ENCODE data around the gene RSPH10B.
"Not testable (repeated sequence)": the region's sequence is repeated elsewhere in the genome, so short reads cannot be mapped to it uniquely, and the experiment has no call there.

RSPH10B gene

DNA sequence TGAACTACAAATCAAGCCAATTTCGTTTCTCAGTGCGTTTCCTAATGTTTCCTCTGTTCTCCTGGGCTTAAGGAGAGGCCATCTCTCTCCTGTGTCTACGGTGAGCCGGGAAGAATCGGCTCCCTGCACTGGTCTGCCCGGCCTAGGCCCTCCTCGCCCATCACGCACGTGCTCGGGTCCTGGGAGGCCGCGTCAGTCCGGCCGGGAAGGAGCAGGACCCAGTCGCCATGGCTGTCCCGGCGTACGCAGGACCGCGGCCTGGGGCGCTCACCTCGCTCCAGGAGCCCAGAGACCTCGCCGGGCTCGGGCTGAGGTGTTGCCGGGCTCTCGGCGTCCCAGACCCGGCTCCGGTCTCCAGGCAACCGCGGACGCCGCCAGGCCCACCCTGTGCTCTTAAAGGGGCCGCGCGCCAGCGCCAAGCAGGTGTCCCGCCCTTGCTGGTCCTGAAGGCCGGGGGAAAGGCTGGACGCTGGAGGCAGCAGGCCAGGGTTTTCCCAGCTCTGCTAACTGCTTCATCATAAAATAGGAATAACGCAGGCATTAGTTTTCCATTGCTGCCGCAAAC, at the start of gene RSPH10B:
RSPH10B (minus strand) TSS at position 343 of the 565 bp plus-strand sequence. CDS start 3,573 bp downstream, outside the sequence.
- DNase-seq (ENCODE audit: low read depth), result not testable (repeated sequence)

DNA sequence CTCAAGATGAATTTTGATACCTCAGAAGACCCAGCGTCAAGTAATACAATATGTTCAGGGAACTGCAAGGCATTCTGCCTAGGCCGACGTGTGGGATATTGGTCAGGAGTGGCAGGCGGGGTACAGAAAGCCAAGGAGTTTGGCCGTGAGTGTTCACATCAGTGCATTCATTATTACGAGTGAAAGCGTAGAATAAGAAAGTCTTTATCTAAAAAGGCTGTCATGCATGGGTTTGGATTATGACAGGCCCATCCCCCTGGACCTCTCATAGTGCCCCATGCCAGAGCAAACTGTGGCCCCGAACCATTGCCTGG, 46.1 kb upstream of the RSPH10B start:
- DNase-seq (ENCODE audit: low read depth), result no peak

DNA sequence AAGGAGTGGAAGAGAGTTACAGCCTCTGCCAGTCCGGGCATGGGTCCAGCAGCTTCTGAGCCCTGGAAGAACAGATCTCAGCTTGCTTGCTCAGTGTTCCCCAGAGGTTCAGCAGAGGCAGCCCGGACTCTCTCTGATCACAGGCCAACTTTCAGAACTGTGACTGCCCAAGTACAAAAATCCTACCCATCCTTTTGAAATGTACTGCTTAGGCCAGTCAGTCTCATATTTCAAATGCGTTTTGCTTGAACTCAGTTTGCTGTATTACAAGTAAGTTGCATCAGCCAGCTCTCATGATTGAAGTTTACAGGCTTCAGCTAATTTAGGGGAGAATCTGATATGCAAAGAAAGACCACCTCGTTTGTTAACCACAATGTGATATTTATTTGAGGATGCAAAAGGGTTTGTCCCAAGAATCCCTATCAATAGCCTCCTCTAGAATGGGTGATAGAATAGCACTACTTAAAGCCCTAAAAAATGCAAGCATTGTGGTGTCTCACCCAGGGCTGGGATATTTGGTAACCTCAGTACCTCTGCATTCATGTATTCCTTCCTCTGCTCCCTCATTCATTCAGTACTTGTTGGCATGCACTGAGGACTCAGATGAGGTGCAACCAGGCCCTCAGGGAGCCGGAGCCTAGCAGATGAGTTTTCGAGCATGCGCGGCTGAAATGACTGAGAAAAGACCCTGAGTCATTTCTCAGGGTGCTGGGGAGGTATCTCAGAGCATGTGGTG, 45.6 kb upstream of the RSPH10B start:
- DNase-seq (ENCODE audit: low read depth), result no peak

DNA sequence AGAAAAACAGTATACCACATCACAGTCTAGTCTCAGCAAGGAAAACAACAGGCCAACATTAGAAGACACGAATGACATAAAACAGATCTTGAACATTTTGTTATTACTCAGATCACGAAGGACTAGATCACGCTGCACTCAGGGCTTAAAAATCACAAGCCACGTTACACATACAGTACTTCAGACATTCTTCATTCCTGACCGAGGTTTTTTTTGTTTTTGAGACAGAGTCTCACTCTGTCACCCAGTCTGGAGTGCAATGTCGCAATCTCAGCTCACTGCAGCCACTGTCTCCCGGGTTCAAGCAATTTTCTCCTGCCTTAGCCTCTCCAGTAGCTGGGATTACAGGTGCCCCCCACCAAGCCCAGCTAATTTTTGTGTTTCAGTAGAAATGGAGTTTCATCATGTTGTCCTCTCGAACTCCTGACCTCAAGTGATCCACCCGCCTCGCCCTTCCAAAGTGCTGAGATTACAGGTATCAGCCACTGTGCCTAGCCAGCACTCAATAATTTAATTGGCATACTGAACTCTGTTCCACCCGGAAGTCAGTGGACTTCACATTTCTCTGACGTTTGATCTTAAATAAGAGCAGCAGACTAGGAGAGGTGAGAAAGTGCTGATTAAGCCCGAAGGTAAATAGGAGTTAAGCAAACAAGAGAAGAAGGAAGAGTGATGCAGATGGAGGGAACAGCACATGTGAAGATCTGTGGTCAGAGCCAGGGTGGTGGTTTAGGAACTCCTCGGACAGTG, 42.0 kb upstream of the RSPH10B start:
- DNase-seq (ENCODE audit: low read depth), result no peak

DNA sequence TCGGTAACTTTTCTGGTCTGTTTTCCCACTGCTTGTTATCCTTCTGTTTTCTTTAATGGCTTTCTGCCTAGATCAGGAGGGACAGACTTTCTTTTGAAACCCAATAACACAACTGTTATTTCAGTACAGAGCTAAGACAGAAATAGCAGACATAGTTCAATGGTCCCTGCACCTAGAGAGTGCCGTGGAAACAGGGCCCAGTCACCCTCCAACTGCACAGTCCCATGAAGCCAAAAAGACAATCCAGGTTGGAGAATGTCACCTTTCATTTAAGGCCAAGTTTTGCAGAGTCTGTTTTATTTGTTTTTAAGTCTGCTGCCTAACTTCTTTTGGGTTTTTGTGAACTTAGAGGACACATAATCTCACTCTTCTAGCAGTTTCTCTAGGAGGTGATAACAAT, 41.1 kb upstream of the RSPH10B start:
- no peak for DNase-seq (ENCODE audit: low read depth)

DNA sequence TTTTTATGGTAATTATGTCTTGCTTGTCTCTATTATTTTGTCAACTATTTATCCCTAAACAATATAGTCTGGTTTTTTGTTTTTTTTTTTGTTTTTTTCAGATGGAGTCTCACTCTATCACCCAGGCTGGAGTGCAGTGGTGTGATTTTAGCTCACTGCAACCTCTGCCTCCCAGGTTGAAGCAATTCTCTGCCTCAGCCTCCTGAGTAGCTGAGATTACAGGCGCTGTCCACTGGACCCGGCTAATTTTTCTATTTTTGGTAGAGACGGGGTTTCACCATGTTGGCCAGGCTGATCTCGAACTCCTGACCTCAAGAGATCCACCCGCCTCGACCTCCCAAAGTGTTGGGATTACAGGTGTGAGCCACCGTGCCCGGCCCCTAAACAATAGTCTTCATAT, 39.9 kb upstream of the RSPH10B start:
- DNase-seq (ENCODE audit: low read depth), result not testable (repeated sequence)

DNA sequence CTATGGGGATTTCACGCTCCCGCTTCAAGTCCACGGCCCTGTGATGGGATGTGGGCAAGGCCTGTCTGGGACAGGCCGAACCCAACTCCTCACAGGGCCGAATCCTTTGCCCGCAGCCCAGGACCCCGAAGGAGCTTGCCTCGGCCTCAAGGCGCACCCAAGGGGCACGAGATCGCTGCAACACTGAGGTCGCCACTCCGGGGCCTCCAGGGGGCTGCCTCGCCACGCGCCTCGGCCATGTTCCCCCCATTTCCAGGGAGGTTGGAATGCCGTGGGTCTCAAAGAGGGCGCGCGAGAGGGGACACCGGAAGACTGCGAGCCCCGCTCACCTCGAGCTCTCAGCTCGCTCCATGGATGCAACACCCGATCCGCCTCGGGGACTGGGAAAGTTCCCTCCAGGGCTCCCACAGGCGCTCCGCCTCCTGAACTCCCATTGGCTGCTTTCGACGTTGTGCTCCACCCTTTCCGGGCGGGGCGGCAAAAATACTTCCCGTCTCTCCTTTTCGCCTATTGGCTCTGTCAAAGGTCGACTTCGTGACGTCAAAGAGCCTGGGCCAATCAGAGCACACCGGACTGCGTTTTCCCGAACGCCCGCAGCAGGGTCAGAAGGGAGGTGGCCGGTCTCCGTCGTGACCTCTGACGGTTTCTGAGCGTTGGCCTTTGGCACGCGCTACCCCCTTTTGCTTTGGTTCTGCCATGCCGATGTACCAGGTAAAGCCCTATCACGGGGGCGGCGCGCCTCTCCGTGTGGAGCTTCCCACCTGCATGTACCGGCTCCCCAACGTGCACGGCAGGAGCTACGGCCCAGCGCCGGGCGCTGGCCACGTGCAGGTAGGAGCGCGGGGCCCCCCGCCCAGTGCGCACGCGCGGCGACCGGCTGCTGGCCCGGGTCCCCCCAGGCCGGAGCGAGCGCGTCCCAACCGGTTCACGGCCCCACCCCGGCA, 38.5 kb upstream of the RSPH10B start, which contains the start of the genes AIMP2 and PMS2:
AIMP2 (plus strand) TSS at position 605 of the 944 bp plus-strand sequence; CDS start at position 697, 92 bp downstream.
PMS2 (minus strand) TSS at position 382 of the 944 bp plus-strand sequence; CDS start at position 352, 30 bp downstream.
- DNase-seq (ENCODE audit: low read depth), result peak; percentile 94

DNA sequence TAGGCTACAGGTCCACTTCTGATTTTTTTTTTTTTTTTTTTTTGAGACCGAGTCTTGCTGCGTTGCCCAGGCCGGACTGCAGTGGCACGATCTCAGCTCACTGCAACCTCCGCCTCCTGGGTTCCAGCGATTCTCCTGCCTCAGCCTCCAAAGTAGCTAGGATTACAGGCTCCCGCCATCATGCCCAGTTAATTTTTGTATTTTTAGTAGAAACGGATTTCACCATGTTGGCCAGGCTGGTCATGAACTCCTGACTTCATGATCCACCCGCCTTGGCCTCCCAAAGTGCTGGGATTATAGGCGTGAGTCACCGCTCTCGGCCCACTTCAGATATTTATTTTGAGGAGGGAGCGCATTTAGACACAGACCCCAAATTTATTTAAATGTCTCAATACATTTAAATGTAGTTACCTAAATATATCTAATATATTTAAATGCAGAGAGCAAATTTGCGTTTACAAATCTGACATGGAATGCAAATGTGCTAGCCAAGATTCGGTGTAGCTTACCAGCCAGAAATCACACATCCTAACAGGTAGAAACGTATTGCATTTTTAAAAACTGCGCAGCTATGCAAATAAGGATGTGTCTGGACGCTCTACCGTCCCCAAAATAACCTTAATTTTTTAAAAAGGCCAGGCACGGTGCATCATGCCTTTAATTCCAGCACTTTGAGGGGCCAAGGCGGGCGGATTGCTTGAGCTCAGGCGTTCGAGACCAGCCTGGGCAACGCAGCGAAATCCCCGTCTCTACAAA, 37.5 kb upstream of the RSPH10B start:
- DNase-seq (ENCODE audit: low read depth), result not testable (repeated sequence)

DNA sequence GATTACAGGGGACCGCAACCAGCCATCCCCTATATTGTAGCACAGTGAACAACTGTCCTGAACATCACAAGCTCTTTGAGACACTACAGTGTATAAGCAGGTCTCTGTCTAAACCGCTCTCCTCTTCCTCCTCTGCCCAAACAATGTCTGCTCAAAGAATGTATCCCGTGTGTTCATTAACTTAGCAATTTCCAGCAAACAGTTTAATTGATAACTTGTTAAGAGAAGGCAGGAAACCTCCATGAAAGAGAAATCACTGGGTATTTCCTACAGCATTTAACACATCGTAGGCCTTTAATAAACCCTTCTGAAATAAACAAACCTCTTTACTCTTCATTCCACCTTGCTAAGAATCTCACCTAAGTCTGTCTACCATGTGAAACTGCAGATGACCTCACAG, 36.9 kb upstream of the RSPH10B start:
- no peak for DNase-seq (ENCODE audit: low read depth)

DNA sequence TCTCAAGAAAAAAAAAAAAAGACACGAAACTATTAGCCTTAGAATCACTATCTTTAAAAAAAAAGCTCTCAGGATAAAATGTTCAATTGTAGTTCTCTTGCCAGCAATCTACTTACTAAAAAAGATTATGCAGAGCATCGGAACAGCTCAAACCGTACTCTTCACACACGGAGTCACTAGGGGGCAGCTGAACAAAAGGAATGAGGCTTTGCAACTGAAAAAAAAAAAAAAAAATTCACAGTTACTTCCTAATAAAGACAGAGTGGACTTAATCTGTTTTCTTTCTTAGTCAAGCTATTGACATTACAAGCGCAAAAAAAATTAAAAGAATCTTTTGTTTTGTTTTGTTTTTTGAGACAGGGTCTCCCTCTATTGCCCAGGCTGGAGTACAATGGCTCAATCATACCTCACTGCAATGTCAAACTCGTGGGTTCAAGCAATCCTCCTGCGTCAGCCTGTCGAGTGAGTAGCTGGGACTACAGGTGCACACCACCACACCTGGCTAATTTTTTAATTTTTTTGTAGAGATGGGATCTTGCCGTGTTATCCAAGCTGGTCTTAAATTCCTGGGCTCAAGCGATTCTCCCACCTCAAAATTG, 26.8 kb upstream of the RSPH10B start:
- no peak for DNase-seq (ENCODE audit: low read depth)

DNA sequence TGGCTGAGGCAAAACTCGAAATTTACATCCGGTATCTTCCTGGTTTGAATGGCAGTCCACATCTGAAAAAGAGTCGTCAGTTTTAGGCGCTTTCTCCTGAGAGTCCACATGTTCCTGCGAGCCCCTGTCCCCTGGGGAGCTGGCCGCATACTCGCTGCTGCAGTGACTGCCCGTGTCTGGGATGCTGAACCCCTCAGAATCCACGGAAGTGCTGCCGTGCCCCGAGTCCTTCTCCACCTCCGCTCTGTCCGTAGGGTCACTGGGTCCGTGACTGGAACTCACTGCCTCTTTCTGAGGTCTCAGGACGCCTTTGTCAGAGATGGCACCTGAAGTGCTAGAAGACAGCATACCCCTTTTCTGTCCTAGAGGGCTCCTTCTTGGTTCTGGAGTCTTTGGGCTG, 16.6 kb upstream of the RSPH10B start:
- not testable (repeated sequence) for DNase-seq (ENCODE audit: low read depth)

DNA sequence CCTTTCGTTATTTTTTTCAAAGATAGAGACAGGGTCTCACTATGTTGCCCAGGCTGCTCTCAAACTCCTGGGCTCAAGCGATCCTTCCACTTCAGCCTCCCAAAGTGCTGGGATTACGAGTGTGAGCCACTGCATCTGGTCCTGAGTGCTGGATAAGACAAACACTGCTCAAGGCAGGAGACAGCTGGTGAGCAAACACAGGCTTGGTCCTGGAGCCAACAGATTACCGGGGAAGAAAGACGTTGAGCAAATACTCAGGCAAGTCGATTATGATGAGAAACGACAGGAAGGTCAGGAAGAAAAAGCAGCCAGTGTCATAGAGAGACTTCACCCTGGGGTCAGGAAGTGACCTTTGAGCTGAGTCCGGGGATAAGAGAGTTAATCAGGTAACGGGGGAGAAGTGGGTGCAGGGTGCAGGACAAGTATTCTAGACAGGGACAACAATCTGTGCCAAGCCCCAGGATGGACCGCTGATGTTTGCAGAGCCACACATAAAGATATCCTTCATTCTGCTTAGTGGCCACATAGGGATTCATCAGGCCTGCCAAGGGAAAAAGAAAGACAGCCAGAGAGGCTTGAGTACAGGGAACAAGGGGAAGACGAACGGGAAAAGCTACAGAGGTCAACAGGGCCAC, 9.3 kb upstream of the RSPH10B start:
- not testable (repeated sequence) for DNase-seq (ENCODE audit: low read depth)

DNA sequence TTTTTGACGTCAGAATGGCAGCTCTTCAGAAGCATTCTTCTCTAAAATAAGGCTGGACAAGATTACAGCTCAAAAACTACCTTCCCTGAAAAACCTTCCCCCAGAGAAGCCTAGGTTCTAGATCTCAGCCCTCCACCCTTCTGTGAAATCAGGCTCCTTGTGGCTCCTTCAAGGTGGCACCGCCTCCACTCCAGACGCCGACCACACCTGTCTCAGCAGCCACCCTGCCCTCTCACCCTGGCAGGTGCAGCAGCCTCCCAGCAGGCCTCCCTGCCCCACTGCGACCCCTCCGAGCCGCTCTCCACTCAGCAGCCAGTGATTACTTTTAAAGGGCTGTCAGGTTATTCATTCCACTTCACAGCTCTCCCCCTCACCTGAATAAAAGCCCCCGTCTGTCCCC, 3.1 kb upstream of the RSPH10B start:
- DNase-seq (ENCODE audit: low read depth), result not testable (repeated sequence)

DNA sequence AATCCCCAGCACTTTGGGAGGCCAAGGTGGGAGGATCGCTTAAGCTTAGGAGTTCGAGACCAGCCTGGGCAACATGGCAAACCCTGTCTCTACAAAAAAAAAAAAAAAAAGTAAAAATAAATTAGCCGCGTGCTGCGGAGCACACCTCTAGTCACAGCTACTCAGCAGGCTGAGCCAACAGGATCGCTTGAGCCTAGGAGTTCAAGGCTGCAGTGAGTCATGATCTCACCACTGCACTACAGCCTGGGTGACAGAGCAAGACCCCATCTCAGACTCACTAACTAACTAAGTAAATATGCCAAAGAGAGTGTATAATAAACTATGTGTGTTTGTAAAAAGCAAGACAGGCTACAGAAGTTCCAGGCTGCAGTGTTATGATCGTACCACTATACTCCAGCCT, 6.7 kb downstream of the RSPH10B start:
- not testable (repeated sequence) for DNase-seq (ENCODE audit: low read depth)

DNA sequence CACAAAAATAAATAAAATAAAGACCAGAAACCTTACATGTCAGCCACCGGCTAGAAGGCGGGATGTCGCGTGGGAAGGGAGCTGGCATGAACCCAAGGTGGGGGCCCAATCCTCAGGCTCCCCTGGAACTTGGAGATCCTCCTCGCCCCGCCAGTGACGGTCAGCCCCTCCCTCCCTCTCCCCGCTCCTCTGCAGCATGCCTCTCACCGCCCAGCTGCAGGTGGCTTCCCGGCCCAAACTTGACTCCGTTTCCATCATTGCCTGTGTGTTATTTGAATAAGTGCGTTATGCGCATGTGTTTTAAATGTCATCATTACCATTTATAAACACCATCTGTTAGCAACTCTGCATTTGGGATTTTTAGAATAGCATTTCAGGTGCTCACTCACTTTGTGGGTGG, 7.3 kb downstream of the RSPH10B start:
- DNase-seq (ENCODE audit: low read depth), result not testable (repeated sequence)

DNA sequence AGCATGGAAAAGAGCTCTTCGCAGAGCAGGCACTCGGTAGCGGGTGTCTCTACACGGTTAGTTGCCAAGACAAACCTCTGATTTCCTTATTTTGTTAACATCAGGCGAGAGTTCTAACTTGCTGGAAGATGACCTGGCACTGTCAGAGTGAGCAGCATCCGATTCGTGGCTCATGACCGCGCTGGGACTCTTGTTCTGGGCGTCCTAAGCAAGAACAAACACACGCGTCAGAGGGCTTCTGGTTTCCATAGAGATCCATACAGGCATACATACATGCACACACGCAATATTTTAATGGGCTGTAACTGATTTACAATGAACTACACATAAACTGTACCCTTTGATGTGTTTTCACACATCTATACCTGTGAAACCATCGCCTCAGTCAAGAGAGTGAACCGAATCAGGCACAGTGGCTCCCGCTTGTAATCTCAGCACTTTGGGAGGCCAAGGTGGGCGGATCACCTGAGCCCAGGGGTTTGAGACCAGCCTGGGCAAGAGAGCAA, 35.5 kb downstream of the RSPH10B start:
- DNase-seq (ENCODE audit: low read depth), result not testable (repeated sequence)

DNA sequence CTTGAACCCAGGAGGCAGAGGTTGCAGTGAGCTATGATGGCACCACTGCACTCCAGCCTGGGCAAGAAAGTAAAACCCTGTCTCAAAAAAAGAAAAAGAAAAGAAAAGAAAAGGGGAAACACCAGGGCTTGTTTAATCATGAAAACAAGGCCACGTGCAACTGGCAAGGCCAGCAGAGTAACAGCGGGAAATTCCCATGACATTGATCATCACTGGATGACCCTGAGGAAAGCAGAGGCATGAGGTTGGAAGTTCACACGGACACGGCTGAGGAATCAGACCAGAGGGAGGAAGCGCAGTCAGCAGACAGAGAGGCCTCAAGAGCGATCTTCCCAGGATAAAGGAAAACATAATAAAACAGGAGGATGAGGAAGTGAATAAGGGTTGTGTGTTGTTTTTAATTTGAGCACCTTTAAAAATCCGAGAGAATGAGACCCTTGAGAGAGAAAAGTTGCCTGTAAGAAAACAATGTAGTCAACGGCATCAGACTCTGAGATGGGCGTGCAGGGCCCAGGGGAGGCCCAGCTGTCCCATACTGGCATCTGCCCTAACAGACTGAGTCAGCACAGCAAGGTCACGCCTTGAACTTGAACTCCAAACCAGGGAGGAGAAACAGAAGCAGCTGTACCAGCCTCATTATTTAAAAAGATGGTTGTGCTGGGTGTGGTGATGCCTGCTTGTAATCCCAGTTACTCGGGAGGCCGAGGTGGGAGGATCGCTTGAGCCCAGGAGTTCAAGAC, 38.4 kb downstream of the RSPH10B start:
- DNase-seq (ENCODE audit: low read depth), result not testable (repeated sequence)

DNA sequence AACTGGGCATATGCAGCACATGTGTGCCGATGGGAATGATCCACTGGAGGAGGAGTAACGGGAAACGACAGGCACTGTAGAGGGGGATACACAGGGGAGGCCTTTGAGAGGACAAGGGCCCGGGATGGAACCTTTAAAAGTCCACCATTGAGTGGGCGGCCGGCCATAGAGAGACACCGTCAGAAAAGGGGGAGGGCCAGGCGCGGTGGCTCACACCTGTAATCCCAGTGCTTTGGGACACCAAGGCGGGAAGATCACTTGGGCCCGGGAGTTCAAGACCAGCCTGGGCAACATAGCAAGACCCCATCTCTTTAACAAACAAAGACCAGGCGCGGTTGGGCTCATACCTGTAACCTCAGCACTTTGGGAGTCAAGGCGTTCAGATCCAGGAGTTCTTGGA, 39.2 kb downstream of the RSPH10B start:
- not testable (repeated sequence) for DNase-seq (ENCODE audit: low read depth)

DNA sequence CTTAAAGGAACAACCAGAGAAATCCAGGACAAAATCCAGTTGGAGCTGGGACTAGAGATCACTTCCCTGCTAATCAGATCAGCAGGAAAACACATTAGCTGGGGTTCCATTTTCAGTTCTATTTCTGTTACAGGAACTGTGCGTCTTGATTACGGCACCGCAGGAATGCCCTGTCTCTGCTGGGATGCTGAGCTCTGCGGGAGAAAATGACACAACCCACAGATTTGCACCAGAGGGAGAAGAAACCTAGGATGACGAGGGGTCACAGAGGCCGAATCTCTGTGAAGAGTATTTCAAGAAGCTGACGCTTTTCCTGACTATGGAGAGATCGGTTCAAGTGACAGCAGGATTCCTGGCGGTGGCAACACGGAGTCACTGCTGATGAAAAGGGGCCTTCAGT, 40.2 kb downstream of the RSPH10B start:
- DNase-seq (ENCODE audit: low read depth), result not testable (repeated sequence)
